ENCODE results near the gene PTPN11.

DNA sequence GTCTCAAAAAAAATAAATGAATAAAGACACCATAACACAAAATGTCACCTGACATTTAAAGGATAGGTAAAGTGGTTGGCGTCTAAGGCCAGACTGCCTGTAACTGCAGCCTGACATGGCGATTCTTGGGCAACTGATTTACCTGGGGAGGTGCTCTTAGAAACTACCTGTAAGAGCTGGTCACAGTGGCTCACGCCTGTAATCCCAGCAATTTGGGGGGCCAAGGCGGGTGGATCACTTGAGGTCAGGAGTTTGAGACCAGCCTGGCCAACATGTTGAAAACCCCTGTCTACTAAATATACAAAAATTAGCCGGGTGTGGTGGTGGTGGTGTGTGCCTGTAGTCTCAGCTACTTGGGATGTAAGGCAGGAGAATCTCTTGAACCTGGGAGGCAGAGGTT is 17.7 kb upstream of the PTPN11 start:
- no peak for TF ChIP-seq POLR2A (IDR thresholded peaks at IDR 0.05)
- TF ChIP-seq CTCF (IDR thresholded peaks at IDR 0.05): no peak

All from esophagus squamous epithelium (tissue), 4 donors.